T-helper 9 cell (primary cell): ENCODE measurements around the gene SIGLEC15.
"Not testable (repeated sequence)": the region's sequence is repeated elsewhere in the genome, so short reads cannot be mapped to it uniquely, and the experiment has no call there.

Experiments
- DNase-seq: peaks from one replicate; pipeline ENCODE4 v3.0.0-alpha.2; 2020
- total RNA-seq, 2 donors: gene quantifications; one replicate each; lab custom pipeline; 2026; lab: John Stamatoyannopoulos, UW

The SIGLEC15 gene, protein sequence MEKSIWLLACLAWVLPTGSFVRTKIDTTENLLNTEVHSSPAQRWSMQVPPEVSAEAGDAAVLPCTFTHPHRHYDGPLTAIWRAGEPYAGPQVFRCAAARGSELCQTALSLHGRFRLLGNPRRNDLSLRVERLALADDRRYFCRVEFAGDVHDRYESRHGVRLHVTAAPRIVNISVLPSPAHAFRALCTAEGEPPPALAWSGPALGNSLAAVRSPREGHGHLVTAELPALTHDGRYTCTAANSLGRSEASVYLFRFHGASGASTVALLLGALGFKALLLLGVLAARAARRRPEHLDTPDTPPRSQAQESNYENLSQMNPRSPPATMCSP
- total RNA-seq, result 0 reads per million in 2 donors

DNA sequence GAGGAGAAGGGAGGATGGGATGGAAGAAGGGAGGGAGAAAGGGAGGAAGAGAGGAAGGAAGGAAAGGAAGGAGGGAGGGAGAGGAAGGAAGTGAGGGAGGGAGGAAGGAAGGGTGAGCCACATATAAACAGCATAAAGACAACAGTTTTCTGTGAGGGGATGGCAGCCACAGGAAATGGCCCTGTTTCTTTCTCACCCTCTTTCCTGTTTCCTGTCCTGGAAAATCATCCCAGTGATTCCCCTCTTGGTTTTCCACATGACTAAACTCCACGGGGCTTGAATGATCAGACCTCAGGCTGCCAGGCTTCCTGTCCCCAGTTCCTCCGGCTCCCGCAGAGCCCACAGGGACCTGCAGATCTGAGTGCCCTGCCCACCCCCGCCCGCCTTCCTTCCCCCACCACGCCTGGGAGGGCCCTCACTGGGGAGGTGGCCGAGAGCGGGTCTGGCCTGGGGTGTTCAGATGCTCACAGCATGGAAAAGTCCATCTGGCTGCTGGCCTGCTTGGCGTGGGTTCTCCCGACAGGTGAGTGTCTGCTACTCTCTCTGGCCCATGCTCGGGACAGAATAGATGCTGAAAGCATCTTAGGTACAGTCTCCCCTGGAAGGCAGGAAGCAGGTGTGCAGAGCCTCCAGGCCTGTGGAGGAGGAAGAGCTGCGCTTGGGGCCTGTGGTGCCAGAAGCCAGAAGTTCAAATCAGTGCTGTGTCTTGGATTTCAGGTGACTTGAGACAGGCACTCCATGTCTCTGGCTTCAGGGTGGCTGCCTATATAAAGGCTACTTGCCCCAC is at the start of gene SIGLEC15:
SIGLEC15 (plus strand) TSS at position 418 of the 787 bp plus-strand sequence; CDS start at position 472, 54 bp downstream.
- DNase-seq, result no peak

DNA sequence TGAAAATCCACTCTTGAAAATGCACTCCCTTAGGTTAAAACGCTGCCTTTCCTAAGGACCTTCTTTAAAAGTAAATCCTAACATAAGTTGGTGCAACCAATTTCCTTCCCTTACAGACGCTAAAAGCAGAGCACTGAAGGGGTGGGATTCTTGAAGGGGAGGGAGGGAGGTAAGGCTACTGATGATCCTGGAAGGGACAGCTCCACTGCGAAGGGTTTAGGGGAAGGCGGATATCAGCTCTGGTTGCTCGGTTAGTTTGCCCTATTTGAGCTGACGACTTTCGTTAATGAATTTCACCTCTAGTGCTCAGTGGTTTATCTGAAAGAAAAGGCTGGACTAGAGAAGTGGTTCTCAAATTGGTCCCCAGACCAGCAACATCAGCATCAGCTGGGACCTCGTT is 49.7 kb upstream of the SIGLEC15 start:
- no peak for DNase-seq

DNA sequence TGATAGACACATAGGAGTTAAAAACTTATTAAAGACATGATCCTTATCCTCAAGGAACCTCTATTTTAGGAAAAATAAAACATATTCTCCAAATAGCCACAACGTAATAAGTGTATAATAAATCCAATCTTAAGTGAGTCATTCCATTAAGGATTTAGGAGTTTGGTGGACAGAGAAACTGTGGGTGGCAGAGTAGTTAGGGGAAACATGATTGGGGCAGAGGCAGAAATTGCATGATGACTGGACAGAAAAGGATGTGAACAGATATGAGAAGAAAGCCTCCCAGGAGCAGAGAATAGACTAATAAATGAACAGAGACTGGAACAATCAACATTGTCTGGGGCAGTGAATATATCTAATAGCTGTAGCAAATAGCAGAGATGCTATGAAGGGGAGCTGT is 48.1 kb upstream of the SIGLEC15 start:
- DNase-seq, result no peak

DNA sequence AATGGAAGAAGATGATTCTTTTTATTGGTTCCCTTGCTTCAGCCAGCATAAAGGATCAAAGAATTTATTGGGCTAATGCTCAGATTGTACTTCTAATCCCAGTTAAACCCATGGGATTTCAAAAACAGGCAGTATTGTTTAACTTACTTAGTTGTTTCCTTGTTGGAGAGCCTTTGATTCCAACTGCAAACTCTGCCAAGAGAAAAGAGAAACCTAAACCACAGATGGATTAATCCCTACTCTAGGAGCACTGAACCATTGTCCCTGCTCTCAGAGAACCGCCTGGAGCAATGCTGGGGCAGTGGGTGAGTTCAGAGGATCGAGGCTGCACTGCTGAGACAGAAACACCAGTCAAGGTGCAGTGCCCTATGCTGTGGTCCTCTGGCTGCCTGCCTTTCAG is 44.9 kb upstream of the SIGLEC15 start:
- DNase-seq, result no peak

DNA sequence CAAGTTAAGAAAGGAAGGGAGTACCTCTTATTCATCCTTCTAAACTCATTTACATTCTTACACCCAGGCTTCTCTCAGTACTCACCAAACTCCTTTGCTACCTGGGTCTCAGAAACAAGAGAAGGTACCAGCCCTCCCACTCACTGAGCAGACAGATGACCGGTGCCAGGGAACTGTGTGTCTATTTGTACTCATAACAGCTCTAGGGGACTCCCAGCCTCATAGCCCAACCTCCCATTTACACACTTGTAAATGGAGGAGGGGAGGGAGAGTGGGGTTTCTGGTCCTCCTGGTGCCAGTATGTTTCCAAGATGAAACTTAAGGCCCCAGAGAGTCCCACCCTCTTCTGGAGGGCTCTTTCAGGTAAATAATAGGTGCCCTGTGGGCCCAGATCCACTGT is 42.8 kb upstream of the SIGLEC15 start:
- DNase-seq, result no peak

DNA sequence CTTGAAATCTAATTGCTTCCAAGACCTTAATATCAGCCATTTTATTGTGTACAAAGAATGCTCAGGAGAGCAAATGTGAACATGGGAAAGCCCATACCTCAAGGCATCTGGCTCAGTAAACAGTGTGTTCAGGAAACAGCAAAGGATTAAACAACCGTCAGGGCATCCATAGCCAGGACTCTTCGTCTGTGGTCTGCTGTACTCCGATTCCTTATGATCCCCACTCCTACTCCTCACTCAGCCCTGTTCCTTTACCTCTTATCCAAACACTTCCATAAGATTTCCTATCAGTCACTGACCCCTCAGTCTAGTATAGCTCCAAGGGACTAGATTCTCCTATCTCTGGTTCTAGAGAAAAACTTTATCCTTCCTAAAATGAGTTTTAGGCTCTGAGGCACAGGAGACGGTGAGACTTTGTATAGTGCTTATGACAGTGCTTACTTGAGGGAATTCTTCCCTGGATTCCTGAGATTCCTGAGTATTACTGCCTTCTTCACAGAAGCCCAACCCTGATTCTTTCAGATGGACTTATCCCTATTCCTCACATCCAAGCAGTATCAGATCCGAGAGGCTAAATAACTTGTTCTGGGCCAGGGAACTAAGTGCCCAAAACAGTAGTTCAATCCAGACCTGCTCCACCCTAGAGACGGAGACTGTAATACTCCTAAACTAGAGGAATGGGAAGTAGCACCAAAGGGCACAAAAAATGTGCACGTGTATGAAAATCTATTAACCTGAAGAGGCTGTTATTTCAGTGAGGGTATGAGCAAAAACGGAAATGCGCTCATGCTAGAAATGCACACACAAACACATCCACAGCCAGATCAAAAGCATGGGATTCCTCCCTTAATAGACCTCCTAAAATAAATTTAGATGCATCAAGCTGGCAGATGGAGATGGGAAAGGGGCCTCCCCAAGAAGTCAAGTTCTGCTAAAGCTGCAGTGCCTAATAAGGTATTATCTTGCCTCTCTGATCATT is 42.1 kb upstream of the SIGLEC15 start:
- DNase-seq, result no peak

DNA sequence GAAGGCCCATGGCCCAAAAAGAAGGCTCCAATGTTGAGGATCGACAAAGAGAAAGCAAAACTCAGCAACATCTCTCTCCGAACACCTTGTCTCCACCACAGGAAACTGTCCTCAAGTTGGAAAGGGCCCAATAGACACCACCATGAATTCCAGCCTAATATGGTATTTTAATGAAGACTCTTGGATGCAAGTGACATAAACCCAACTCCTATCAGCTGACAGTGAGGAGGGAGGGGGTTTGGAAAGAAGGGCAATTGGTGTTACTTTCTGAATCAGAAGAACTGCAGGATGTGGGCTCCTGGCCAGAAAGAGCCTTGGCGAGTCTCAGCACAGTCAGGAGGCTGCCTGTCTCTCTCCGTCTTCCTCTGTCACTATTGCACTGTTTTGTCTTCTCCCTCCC is 40.3 kb upstream of the SIGLEC15 start:
- no peak for DNase-seq

DNA sequence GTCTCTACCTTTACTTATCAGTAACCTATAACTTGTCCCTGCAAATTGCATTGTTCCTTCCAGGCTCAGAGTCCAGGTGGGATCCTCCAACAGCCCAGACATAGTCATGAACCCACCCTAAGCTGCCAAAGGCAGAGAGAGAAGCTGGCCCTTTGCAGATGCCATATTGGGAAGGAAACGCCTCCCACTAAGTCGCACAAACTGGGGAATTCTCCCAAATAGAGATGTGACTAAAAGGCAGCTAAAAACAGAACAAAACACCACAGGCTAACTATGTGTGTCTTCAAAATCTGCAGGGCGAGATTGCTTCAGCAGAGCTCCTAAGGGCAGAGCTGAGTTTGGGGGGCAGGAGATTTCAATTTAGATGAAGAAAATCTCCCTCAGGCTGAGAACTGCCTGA is 38.5 kb upstream of the SIGLEC15 start:
- no peak for DNase-seq

DNA sequence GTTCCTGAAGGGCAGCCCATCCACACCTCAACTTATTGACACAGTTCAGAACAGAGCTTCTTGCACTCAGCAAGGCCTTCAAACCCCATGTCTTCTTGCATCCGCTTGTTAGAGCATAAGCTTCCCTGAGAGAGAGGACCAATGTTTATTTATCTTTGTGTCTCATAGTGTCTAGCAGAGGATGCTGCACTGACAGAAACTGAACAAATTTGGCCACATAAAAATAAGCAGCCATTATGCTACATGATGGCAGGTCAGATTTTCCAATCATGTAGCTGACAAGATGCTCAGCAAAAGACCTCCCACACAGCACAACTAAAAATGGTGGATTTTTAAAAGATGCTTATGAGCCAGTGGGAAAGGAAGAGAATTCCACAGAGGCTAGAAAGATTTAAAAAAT is 38.1 kb upstream of the SIGLEC15 start:
- no peak for DNase-seq

DNA sequence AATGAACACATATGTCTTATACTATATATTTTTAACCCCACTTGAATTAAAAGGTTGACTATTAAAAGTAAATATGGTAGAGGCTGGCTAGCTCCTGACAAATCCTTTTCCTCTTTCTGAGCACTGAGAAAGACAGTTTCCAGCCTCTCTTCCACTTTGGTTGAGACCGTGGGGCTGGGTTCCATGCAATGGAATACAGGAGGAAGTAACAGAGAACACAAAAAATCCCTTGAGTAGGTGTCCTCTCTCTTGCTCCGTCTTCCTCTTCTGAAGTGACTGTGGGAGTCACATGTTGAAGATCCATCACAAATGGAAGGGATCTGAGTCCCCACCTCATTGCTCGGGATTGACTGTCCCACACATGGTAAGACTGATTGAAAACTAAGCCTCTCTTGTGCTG is 36.6 kb upstream of the SIGLEC15 start:
- DNase-seq, result no peak

DNA sequence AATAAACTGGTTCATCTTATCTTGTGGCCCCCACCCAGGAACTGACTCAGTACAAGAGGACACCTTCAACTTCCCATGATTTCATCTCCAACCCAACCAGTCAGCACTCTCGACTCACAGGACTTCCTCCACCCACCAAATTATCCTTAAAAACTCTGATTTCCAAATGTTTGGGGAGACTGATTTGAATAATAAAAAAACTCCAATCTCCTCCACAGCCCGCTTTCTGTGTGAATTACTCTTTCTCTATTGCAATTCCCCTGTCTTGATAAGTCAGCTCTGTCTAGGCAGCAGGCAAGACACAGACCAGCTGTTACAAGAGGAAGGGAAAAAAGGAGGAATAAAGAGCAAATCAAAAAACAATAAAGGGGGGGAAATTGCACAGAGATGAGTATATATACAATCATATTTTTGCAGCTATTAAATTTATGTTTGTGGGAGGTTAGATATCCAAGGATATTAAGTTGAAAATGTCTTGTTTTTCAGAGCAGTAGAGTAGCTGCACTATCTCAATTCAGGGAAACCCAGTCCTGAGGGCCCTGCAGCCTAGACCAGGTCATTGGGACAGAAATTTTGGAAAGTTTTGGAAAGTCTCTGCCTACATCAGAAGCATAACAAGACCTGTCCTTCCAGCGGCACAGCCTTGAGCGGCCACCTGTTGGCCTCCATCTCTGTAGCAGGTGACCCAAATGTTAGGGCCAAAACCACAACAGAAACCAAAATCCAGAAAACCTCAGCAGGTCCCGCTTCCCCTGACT is 32.8 kb upstream of the SIGLEC15 start:
- DNase-seq, result no peak

DNA sequence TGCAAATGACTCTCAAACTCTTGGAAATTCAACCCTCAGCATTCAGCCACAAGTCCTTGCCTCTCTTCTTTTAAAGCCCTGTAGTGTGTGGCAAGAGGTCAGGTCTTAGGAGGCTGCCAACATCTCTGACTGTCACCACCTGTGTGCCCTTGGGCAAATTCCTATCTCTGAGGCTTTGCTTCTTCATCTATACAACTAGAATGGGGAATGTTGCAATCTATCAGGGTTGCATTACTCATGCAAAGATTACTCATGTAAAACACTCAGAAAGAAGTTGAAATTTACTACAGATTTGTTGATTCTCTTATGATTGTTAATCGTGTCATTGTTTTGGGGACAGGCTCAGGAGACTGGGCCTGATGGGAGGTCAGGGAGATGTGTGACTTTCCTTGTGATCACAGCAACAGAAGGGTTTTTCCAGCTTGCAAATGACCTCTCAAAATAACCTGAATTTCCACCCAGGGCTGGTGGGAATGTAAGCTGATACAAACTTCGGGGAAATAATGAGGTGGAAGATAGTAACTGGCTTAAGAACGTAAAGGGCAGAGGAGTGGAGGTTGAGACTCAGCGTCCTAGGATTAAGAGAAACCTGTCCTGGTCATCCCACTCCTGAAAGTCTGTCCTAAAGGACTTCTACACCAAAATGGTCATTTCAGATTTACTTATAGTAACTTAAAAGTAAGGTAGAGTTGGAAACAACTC is 32.1 kb upstream of the SIGLEC15 start:
- no peak for DNase-seq

DNA sequence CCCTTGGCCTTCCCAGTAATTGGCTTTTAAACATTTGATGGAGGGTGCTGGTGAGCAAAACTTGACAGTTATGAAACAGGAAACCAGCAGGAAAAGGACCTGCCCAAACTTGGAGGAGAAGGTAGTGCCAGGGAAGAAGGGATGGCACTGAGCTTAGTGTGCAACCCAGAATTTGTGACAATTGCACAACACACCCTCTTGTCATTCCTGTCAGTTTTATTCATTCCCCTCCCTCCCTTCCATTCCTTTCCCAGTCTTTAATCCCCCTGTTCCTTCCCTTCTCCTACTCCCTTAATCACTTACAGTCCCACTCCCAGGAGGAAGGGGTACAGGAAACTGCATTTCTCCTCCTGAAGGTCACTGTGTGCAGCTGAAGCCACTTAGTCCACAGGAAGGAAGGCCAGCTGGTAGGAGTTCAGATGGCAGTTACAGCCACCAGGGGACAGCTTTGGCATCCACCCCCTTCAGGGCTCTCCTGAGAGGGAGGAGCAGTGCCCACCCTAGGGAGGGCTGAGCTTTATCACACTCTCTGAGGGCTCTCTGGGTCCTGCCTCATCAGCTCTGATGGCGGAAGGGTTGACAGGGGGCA is 24.0 kb upstream of the SIGLEC15 start:
- no peak for DNase-seq

DNA sequence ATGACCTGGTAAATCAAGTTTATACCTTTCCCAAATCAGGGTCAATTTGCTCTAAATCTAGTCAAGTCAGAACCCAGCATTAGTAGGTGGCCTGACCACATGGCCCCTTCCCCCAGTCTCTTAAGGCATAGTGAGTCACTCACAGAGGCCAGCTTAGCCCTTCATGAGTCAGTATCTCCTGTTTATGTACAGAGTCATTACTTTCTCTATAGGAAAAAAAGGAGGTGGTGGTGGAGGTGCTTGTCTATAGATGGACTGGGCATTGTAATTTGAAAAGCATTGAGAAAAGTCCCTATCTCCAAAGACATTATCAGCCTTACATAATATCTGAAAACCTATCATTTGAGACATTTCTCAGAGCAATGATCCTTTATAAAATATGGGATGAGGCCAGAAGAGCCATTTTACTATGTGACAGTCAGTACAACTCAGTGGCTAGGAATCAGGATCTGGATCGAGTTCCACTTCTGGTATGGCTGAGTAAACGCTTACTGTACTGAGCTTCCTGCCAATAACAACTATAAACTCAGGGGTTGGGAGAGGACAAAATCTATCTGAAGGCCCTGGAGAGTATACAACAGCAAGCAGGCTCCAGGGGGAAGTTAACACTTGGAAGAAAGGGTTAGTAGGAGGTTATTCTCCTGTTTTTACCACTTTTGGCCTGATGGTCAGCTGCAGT is 22.5 kb upstream of the SIGLEC15 start:
- no peak for DNase-seq

DNA sequence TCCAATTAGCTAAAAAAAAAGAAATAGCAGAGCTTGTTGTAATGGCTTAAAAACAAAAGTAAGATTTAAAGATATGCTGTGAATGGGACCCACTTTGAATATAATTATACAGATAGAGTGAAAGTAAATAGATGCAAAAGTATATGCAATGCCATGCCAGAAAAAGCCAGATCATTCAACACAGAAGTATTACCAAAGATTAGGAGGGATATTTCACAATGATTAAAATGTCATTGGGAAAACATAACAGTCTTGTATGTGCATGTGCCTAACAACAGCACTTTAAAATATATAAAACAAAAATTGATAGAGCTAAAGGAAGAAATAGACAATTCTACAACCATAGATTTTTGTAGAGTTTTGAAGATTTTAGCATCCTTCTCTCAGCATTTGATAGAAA is 19.9 kb upstream of the SIGLEC15 start:
- no peak for DNase-seq

DNA sequence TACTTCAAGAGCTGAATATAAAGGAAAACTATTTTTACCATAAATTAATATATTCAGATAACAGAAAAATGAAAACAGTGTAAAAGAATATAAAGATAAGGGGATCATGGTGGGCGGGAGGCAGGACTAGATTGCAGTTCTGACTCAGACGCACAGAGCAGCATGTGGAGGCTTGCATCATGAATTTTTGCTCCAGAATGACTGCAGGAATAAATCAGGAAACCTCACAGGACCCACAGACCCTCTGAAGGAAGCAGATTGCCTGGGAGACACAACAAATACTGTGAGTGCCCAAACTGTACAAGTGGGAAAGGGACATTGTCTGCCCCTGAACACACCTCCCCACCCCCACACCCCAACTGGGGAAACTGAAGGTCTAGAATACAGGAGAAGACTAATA is 19.2 kb upstream of the SIGLEC15 start:
- no peak for DNase-seq

DNA sequence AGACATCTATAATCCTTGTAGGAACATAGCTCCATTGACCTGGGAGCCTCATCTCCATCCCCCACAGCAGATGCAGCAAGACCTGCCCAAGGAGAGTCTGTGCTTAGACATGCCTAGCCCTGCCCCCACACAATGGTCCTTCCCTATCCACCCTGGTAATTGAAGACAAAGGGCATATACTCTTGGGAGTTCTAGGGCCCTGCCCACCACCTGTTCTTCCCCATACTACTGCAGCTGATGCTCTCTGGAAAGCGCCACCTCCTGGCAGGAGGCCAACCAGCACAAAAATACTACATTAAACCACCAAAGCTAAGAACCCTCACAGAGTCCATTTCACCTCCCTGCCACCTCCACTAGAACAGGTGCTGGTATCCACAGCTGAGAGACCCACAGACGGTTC is 18.3 kb upstream of the SIGLEC15 start:
- not testable (repeated sequence) for DNase-seq

DNA sequence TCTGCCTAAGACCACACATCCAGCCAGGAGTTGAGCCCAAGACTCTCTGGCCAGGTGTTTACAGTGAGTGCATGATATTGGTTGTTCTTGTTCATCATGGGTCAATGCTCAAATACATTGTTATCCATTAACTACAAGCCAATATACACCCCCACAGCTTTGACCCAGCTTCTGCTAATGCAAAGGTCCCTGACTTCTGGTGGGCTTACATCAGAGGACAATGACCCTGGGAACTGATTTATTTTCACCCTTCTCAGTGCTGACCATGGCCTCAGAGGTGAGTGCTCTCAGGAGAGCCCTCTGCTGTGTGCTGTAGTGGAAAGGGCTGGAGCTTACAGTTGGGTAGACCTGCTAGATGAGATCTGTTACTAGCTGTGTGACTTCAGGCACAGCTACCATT is 10.7 kb upstream of the SIGLEC15 start:
- not testable (repeated sequence) for DNase-seq

DNA sequence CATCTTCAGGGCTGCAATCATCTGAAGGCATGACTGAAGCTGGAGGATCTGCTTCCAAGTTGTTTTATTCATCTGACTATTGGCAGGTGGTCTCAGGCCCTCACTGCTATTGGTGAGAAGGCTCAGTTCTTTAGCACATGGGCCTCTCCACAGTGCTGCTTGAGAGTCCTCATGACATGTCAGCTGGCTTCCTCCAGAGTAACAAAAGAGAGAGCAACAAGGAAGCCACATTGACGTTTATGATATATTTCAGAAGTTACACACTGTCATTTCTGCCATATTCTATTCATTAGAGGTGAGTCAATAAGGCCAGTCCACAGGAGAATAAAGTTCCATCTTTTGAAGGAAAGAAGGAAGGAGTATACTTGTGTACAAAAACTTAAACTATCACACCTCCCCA is 7.9 kb upstream of the SIGLEC15 start:
- DNase-seq, result no peak

DNA sequence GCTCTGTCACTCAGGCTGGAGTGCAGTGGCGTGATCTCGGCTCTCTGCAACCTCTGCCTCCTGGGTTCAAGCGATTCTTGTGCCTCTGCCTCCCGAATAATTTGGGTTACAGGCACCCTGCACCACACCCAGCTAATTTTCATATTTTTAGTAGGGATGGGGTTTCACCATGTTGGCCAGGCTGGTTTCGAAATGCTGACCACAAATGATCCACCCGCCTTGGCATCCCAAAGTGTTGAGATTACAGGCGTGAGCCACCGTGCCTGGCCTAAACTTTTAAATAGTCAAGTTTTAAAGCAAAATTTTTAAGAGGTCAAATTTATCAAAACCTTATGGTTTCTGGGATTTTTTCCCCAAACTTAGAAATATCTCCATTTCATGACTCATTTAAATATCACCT is 6.7 kb upstream of the SIGLEC15 start:
- DNase-seq, result not testable (repeated sequence)
